AG08396 (cell line): ENCODE results near the gene SORL1.
A peak's percentile ranks its signal among the peaks of the same experiment; 100 is the strongest.

Source experiments
- DNase-seq: peaks from one replicate; pipeline ENCODE4 v3.0.0; 2012; ENCODE audit warnings: low spot score, mixed read lengths

Gene SORL1

DNA sequence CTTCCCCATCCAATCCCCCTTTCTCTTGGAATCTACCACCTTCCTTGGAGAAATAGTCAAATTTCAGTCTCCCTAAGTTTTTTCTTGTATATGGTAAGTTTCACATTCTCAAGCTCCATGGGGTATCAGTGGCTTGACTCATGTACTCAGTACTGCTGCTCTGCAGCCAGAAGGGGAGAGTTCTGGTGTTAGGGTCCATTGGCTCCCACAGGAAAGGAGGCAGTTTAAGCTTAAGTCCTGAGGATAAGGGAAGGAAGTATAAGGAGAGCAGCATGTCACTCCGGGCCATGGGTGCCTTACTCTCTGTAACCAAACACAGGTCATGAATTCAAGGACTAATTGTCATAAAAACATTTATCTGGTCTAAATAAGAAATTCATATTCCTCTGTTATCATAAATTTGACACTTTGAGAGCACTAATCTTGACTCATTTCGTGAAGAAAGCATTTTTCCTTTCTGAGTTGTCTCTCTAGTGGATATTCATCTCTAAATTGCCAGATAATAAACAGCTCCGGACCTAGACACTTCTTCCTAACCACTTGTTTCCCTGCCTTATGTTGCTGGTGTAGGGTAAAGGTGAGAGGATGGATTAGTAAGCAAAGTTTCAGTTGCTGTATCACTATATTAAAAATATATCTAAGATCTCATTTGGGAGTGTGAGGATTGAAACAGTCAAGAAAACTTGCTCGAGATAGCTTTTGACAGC is 20.1 kb upstream of the SORL1 start:
- no peak for DNase-seq

GRCh38 chr11:121435132-121435531 is 17.0 kb upstream of the SORL1 start:
- no peak for DNase-seq

GRCh38 chr11:121435551-121436511 is 16.3 kb upstream of the SORL1 start:
- DNase-seq: no peak

GRCh38 chr11:121437018-121437685 is 15.0 kb upstream of the SORL1 start:
- no peak for DNase-seq

GRCh38 chr11:121437686-121438078 is 14.4 kb upstream of the SORL1 start:
- DNase-seq: no peak

DNA sequence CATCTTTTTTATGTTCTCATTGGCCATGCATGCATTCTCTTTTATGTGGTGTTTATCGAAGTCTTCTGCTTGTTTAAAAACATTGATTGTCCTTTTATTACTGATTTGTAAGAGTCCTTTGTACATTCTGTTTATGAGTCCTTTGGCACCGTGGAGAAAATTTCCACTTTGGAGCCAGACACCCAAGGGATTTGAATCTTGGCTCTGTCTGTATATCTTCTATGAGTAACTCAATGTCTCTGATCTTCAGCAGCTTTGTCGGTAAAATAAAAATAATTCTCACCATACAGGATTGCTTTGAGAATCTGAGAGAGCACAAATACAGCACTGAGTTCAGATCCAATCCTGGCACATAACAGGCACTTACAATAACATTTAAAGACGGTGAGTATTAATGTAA is 12.8 kb upstream of the SORL1 start:
- no peak for DNase-seq

- DNase-seq: no peak
These were observed 12.4 kb upstream of the SORL1 start for GRCh38 chr11:121439759-121440158.

- DNase-seq: no peak
These were observed 10.6 kb upstream of the SORL1 start for GRCh38 chr11:121441521-121441920.

- DNase-seq: no peak
These were observed 8.3 kb upstream of the SORL1 start for GRCh38 chr11:121443688-121444275.

GRCh38 chr11:121444526-121444925 is 7.6 kb upstream of the SORL1 start:
- no peak for DNase-seq

DNA sequence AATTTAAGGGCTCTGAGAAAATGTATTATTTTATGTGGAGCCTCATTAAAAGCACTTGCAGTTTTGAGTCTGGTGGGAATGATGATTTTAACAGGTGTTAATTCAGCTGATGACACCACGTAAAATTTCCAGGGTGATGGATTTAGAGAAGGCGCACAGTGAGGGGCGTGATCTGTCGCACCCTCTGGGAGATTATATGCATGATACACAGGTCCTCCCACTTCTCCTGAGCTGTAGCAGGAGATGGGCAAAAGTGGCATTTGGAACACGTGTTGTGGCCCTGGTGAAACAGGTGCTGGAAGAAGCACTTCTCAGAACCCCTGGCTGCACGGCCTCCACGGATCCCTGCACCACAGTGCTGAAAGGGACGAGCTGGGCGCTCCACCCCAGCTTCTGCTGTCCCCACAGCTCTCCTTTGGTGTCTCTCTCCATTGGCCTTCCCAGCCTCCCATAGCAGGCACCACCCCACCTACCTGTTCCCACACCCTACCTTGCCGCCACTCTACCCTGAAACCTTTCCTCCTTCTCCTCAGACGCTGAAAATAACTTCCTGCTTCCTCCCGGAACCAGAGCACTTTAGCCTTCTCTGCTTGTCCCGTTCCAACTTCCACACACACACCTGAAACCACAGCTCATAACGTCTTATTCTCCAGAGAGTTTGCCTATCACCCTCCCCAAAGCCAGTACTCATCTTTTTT is 6.9 kb upstream of the SORL1 start:
- DNase-seq: no peak

DNA sequence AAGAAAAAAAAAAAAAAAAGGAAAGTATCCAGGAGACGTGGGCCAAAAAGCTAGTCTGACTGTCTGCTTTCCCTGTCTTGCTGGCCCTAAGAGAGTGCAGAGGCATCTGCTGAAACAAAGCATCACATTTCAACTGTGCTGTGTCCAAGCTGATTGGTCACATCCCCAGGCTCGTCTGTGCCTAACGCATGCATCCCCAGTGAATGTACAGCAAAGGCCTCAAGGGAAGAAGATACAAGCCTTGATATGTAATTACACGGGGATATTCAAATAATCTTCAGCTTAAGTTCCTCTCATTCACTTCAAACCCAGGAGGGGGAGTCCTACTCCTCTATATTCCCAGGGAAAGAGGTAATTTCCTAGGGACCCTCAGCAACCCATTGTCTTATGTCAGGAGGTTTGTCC is 5.4 kb upstream of the SORL1 start:
- DNase-seq: no peak

DNA sequence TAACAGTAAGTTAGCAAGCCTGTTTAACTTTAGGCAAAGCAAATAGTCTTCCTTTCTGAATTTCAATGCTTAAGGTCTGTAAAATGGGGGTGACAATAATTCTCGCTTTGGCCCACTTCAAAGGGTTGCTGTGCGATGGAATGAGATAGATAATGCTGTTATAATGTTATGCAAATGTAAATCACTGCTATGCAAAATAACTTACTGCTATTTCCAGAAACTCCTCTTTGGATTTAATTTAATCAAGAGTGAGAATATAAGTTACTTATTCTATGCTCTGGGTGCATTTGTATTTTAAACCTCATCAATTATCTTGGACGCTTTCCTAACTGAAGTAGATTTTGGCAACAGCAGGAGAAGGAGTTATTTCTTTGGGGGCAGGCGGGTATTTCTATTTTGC is 4.1 kb upstream of the SORL1 start:
- no peak for DNase-seq

GRCh38 chr11:121448431-121448941 is 3.6 kb upstream of the SORL1 start:
- no peak for DNase-seq

GRCh38 chr11:121449123-121449522 is 3.0 kb upstream of the SORL1 start:
- no peak for DNase-seq

GRCh38 chr11:121449626-121450025 is 2.5 kb upstream of the SORL1 start:
- no peak for DNase-seq

DNA sequence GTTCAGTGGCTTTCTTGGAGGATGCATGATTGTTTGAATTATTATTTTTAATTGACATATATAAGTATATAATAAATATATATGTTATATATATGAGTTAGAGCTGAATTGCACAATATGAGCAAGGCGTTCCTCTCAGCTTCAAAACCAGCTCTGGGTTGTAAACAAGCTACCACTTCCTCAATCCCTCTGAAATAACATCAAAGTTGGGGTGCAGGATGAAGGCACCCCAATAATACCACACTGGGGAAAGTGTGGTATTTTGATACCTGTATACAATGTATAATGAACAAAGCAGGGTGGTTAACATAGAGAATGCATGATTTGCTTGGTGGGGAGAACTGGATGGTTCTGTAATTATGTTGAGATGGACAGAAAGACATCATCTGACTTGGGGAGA is 1.7 kb upstream of the SORL1 start:
- DNase-seq: no peak

DNA sequence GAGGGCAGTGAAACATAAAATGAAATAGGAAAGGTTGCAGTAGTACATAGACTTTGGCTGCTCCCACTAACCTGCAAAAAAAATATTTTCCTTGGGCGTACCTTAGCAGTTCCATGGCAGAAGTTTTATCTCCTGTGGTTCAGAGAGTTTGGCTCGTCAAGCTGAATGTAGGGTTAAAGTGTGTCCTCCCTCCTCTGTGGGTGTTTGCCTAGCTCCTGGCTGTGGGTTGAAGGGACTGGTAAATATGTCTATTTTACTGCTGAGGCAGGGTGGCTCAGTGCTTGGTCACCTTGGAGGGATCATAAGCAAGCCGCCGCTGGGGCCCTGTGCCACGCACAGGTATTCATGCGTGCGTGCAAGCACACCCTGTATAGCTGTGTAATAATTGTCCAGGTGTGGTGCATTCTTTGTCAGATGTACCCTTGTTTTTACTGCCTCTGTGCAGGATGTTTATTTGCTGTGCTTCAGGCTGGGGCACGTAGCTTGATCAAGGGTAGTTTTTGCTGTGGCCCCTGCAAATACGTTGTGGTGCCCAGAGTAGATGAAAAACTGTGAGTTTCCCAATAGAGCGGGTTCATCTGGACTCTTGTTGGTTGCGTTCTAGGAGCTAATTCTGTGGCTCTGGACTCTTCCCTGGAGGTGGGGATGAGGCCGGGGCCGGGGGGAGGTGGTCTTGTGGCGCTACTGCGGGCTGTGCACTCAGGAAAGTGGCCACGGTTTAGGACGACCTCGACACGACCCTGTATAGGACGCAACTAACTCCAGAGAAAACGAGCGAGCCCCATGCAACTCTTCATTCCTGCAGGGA is 732 bp upstream of the SORL1 start:
- no peak for DNase-seq

DNA sequence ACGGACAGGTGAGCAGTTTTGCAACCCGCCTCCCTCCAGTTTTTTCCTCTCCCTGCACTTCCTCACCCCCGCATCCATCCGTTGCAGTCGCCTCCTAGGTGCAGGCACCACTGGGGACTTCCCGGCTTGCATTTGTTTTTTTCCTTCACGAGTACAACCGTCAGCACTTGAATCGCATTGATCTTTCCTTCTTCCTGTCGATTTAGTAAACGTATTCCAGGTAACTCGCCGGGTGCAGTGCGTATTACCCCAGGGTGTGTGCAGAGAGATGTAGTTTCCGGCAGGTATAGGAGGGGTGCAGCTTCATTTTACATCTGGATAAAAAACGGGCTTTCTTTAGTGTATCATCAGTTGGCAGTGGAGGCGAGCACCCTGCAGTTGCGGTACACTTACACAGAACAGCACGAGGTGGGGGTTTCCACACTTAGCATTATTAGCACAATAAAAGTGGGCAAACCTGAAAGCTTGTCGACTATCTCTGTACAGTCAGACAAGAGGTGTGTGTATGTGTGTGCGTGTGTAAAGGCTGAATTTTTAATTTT is 566 bp downstream of the SORL1 start, which contains the start of gene SORL1-AS1:
SORL1-AS1 (minus strand) TSS at position 359 of the 542 bp plus-strand sequence.
- DNase-seq: peak; percentile 18

GRCh38 chr11:121453589-121454299 is 1.6 kb downstream of the SORL1 start:
- no peak for DNase-seq
